Esophagus (tissue), 2 donors: ENCODE results near the gene RPS29. TPM values are rescaled to one million over a fixed set of nuclear protein-coding genes. Genes with fewer than 3 reads are reported as not detected.
"Not testable (repeated sequence)": the region's sequence is repeated elsewhere in the genome, so short reads cannot be mapped to it uniquely, and the experiment has no call there.

Experiments
- H3K27ac ChIP-seq, 2 donors: one replicate each; pipeline ENCODE4 v1.5.1; 2013; ENCODE audit warnings: low read depth in 2 of 2, mild to moderate bottlenecking in 2 of 2, inconsistent platforms in 1 of 2, low read length in 1 of 2, moderate library complexity in 1 of 2
- H3K27me3 ChIP-seq, 2 donors: one replicate each; pipeline ENCODE4 v1.6.1; 2013; ENCODE audit warnings: low read length in 2 of 2, control low read depth in 1 of 2, mild to moderate bottlenecking in 1 of 2; ENCODE audit not compliant: insufficient read depth in 2 of 2, control insufficient read depth in 1 of 2
- H3K36me3 ChIP-seq, 2 donors: one replicate each; pipeline ENCODE4 v1.6.1; 2013; ENCODE audit warnings: low read length in 1 of 2; ENCODE audit not compliant: control insufficient read depth in 2 of 2, insufficient read depth in 2 of 2
- H3K4me1 ChIP-seq, 2 donors: one replicate each; pipeline ENCODE4 v1.6.1; 2013; ENCODE audit warnings: low read length in 1 of 2; ENCODE audit not compliant: control insufficient read depth in 2 of 2, insufficient read depth in 2 of 2
- H3K4me3 ChIP-seq, 2 donors: one replicate each; pipeline ENCODE4 v1.5.1; 2013; ENCODE audit warnings: low read length in 2 of 2, mild to moderate bottlenecking in 2 of 2, low read depth in 1 of 2, moderate library complexity in 1 of 2
- H3K9me3 ChIP-seq, 2 donors: one replicate each; pipeline ENCODE4 v1.6.1; 2013; ENCODE audit warnings: mild to moderate bottlenecking in 2 of 2, low read depth in 1 of 2, low read length in 1 of 2, moderate library complexity in 1 of 2; ENCODE audit not compliant: control insufficient read depth in 2 of 2, insufficient read depth in 1 of 2
- WGBS, 2 donors: extraction: QIAGEN DNeasy Blood & Tissue Kit; methylation state at CpG; one replicate each; pipeline ENCODE4 v1.1.7; 2013; 5-methylcytosine and 5-hydroxymethylcytosine counted together
- polyA plus RNA-seq, 2 donors: library from polyadenylated mRNA; stranded (reverse); fragments of 200-250 nt; gene quantifications; one replicate each; pipeline ENCODE4 v1.2.3, GENCODE V29; 2013
- donor health status: healthy with polysubstance abuse.
- donor health status: Bipolar disorder and iron deficiency.

RPS29 gene
- polyA plus RNA-seq, 2 donors: 861 to 2,600 TPM

DNA sequence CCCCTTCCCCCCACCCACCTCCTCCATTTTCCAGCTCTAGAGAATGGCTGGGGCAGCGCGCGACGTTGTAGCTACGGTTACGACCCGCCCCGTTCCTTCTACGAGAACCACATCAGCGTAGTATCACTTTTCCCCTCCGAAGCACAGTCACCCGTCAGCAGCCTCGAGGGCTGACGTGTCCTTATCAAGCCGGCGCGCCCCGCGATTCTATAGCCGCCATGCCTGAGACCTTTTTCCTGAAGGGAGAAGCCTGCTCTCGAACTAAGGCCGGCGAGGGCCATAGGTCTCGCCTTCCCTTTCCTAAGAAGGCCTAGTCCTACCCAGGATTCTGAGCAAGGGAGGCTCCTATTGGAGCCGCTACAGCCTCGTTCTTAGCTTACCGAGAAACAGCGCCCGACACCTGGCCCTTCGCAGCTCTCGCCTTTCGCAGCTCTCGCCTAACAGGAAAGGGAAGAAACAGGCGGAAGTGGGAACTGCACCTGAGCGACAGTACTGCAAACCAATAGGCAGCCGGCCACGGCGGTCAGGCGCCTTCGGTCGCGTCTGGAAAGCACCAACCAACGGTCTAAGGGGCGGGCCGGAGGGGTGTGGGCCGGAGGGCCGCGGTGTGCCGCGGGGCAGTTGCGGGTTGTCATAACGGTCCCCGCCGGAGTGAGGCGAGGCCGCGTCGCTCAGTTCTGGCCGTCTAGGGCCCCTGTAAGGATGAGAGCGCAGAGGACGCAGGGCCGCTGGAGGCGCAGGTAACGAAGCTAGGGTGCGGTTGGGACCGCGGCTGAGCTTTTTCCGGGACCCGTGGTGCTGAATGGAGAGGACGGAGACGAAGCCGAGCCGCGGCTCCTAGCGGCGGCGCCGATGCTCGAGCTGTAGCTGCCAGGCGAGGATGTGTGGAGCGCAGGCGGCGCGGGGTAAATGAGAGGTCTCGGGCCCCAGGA is 34.3 kb upstream of the RPS29 start, which contains the start of the genes MGAT2 and RPL36AL:
MGAT2 (plus strand) TSS at position 618 of the 932 bp plus-strand sequence. CDS start 470 bp downstream, outside the sequence.
RPL36AL (minus strand) TSS at position 445 of the 932 bp plus-strand sequence. CDS start 1,522 bp downstream, outside the sequence.
- 0% methylated on average over 85 of the region's 85 CpGs for WGBS, 2 donors
- Histone ChIP-seq H3K9me3 (no peaks in the 10 kb centered on the region), H3K36me3 (no peaks in the 10 kb centered on the region), H3K27me3 (no peaks in the 10 kb centered on the region), H3K4me1 (peaks cover 0 to 8% of the 10 kb centered on the region in 2 donors), H3K4me3 (peak within 1 kb of the TSS; percentile 84 to 94), H3K27ac (peak within 1 kb of the TSS; percentile 92 to 100)

DNA sequence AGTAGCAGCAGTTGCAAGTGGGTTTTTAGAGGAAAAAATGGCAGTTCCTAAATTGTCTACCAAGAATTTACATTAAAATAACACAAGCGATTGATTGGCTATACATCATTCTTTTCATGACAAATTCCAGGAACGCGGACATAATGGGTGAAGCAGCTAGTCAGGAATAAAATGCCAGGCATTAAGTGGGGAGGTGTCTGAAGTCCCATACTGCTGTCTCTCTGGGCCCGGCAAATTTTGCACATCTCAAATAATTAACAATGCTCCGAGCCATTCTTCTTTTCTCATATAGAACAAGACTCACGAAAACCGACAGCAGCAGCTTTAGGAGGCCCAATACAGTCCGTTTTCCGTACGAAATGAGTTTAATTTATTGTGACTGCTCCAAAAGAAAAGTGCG is 33.5 kb upstream of the RPS29 start:
- peak overlapping the region; percentile 92 to 100 for H3K27ac ChIP-seq
- H3K27me3 ChIP-seq: no peaks in the 10 kb centered on the region
- H3K9me3 ChIP-seq: no peaks in the 10 kb centered on the region
- H3K36me3 ChIP-seq: no peaks in the 10 kb centered on the region
- peak overlapping the region; percentile 84 to 94 for H3K4me3 ChIP-seq
- 1% methylated on average over 11 of the region's 11 CpGs for WGBS, 2 donors
- peaks cover 0 to 8% of the 10 kb centered on the region in 2 donors for H3K4me1 ChIP-seq

DNA sequence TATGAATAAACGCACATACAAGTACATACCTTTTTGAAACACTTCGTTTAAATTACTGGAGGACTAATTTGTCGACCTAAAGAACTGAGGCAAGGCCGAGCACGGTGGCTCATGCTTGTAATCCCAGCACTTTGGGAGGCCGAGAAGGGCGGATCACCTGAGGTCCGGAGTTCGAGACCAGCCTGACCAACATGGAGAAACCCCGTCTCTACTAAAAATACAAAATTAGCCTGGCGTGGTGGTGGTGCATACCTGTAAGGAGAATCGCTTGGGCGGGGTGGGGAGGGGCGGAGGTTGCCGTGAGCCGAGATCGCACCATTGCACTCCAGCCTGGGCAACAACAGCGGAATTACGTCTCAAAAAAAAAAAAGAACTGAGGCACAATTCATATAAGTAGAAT is 33.1 kb upstream of the RPS29 start:
- H3K27ac ChIP-seq, H3K4me1 ChIP-seq, H3K27me3 ChIP-seq, H3K9me3 ChIP-seq, H3K36me3 ChIP-seq: not testable (repeated sequence)
- WGBS, 2 donors: 49 to 67% methylated on average over 19 of the region's 19 CpGs
- H3K4me3 ChIP-seq: peak overlapping the region; percentile 84 to 94

DNA sequence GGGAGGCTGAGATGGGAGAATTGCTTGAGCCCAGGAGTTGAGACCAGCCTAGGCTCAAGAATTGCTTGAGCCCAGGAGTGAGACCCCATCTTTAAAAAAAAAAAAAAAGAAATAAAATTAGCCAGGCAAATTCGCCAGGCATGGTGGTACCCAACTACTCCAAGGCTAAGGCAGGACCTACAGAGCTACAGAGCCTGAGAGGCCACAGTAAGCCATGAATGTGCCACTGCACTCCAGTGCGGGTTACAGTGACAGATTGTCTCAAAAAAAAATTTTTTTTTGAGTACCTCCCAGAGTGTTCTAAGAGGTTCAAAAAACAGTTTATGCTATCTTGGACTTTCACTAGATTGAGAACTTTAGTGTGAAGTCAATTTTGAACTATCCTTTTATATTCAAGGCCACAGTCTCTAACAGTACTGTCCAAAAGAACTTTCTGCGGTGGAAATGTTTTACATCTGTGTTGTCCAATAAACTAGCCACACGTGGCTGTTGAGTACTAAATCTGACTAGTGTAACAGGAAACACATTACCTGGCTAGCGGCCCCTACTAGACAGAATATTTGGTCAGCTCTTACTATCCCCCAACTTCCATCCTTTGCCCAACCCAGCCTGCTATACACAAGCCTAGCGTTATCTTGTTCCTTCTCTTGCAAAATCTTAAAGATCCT is 31.8 kb upstream of the RPS29 start:
- H3K4me1 ChIP-seq: peaks cover 0 to 8% of the 10 kb centered on the region in 2 donors
- H3K9me3 ChIP-seq: no peaks in the 10 kb centered on the region
- H3K27ac ChIP-seq: no peak overlapping the region
- 87 to 91% methylated on average over 6 of the region's 6 CpGs for WGBS, 2 donors
- no peaks in the 10 kb centered on the region for H3K27me3 ChIP-seq
- H3K4me3 ChIP-seq: no peak overlapping the region
- H3K36me3 ChIP-seq: no peaks in the 10 kb centered on the region

DNA sequence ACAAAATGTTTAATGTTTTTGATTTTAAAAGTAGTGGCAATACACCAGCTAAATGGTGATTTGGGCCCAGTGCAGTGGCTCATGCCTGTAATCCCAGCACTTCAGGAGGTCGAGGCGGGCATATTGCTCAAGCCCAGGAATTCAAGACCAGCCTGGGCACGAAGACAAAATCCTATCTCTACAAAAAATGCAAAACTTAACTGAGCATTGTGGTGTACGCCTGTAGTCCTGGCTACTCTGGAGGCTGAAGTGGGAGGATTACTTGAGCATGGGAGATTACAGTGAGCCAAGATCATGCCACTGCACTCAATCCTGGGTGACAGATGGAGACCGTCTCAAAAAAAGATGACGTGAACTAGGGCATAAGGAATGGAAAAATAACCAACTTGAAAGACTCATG is 29.6 kb upstream of the RPS29 start:
- no peaks in the 10 kb centered on the region for H3K9me3 ChIP-seq
- no peak overlapping the region for H3K4me3 ChIP-seq
- no peak overlapping the region for H3K27ac ChIP-seq
- H3K36me3 ChIP-seq: no peaks in the 10 kb centered on the region
- 76 to 82% methylated on average over 6 of the region's 6 CpGs for WGBS, 2 donors
- H3K4me1 ChIP-seq: no peaks in the 10 kb centered on the region
- H3K27me3 ChIP-seq: no peaks in the 10 kb centered on the region

DNA sequence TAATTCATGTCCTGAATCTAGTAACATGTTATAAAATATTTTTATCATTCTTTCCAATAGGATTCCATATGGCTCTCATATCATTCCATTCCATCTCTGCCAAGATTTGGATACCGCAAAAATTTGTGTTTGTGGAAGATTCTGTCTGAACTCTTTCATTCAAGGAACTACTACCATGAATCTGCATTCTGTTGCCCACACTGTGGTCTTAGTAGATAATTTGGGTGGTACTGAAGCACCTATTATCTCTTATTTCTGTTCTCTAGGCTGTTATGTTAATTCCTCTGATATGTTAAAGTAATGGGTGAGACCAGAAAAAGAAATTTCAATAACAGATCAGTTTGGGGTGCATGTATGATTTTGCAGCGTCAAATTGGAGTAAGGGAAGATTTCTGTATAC is 28.0 kb upstream of the RPS29 start:
- Histone ChIP-seq H3K27me3 (no peaks in the 10 kb centered on the region), H3K36me3 (no peaks in the 10 kb centered on the region), H3K9me3 (no peaks in the 10 kb centered on the region), H3K4me3 (no peak overlapping the region), H3K4me1 (no peaks in the 10 kb centered on the region), H3K27ac (no peak overlapping the region)
- WGBS, 2 donors: 94 to 97% methylated on average over 2 of the region's 2 CpGs

DNA sequence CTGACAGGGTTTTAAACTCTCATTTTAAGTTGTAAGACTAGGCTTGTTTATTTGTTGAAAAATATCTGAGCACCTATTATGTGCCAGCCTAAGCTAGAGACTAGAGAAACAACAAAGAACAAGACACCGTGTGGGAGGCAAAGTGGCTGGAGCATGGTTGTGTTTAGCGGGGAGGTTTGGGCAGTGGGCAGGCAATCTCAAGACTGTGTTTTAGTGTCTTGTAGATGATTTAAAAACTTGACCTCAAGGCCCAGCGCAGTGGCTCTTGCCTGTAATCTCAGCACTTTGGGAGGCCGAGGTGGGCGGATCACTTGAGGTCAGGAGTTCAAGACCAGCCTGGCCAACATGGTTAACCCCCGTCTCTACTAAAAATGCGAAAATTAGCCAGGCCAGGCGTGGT is 26.5 kb upstream of the RPS29 start:
- Histone ChIP-seq H3K36me3 (no peaks in the 10 kb centered on the region), H3K27me3 (no peaks in the 10 kb centered on the region), H3K4me1 (no peaks in the 10 kb centered on the region), H3K4me3 (no peak overlapping the region), H3K9me3 (no peaks in the 10 kb centered on the region), H3K27ac (no peak overlapping the region)
- WGBS, 2 donors: 91 to 93% methylated on average over 8 of the region's 8 CpGs

DNA sequence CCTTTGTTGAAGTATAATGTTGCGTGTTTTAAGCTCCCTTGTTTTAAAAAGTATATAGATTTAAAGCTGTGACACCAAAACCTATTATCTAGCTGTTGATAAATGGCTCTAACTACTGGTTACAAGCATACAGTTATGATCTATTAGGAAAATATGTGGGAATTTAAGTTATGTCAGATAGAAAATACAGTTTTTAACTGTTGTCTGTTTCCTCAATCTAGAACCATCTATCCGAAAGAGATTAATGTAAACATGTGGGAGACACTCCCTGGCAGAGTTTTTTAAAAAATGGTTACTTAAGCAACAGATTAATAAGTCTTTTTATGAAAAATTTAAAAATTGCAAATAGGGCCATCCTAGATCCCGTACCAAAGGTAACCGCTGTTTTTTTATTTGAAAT is 26.1 kb upstream of the RPS29 start:
- Histone ChIP-seq H3K27me3 (no peaks in the 10 kb centered on the region), H3K36me3 (no peaks in the 10 kb centered on the region), H3K9me3 (no peaks in the 10 kb centered on the region), H3K4me1 (no peaks in the 10 kb centered on the region), H3K27ac (no peak overlapping the region), H3K4me3 (no peak overlapping the region)
- WGBS, 2 donors: 89 to 91% methylated on average over 4 of the region's 4 CpGs

DNA sequence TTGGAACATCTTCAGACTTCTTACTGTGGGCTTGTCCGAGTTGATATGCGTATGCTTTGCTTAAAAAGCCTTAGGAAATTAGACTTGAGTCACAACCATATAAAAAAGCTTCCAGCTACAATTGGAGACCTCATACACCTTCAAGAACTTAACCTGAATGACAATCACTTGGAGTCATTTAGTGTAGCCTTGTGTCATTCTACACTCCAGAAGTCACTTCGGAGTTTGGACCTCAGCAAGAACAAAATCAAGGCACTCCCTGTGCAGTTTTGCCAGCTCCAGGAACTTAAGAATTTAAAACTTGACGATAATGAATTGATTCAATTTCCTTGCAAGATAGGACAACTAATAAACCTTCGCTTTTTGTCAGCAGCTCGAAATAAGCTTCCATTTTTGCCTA is 21.4 kb upstream of the RPS29 start:
- Histone ChIP-seq H3K27me3 (no peaks in the 10 kb centered on the region), H3K4me1 (no peaks in the 10 kb centered on the region), H3K36me3 (peaks cover 0 to 3% of the 10 kb centered on the region in 2 donors), H3K4me3 (no peak overlapping the region), H3K9me3 (no peaks in the 10 kb centered on the region), H3K27ac (no peak overlapping the region)
- 86 to 87% methylated on average over 6 of the region's 6 CpGs for WGBS, 2 donors
